ENCODE measurements around the gene TMEM134.
A peak's percentile ranks its signal among the peaks of the same experiment; 100 is the strongest.

The TMEM134 gene

GRCh38 chr11:67416416-67417335 is 52.4 kb downstream of the TMEM134 start:
- Histone ChIP-seq H3K9ac (ENCODE audit: low read length) (no peak overlapping the region; the same call in 1 of the 2 replicates), H2AFZ (ENCODE audit: low read length) (no peak overlapping the region), H4K20me1 (ENCODE audit: insufficient read depth, low read length) (no peaks in the 10 kb centered on the region), H3K27me3 (ENCODE audit: insufficient read depth, low read length) (peaks cover 3% of the 10 kb centered on the region; the same call in 1 of the 2 replicates), H3K27ac (ENCODE audit: low read depth, low read length, poor library complexity, severe bottlenecking) (peak overlapping the region; percentile 8), H3K4me2 (ENCODE audit: low read length) (no peak overlapping the region; the same call in 1 of the 2 replicates), H3F3A (ENCODE audit: insufficient read depth, low read length) (no peaks in the 10 kb centered on the region), H3K4me1 (ENCODE audit: insufficient read depth, low read length, severe bottlenecking) (peaks cover 61% of the 10 kb centered on the region), H3K79me2 (ENCODE audit: insufficient read depth, low read length) (no peaks in the 10 kb centered on the region), H3K4me3 (ENCODE audit: low read depth, low read length, poor library complexity, severe bottlenecking) (no peak overlapping the region), H3K9me3 (ENCODE audit: low read length) (no peaks in the 10 kb centered on the region), H3K9me2 (ENCODE audit: low read depth, low read length) (no peaks in the 10 kb centered on the region), H3K36me3 (ENCODE audit: insufficient read depth, low read length) (no peaks in the 10 kb centered on the region)
- TF ChIP-seq EZH2 (IDR thresholded peaks at IDR 0.05; ENCODE audit: borderline replicate concordance, low read length) (no peak), CTCF (IDR thresholded peaks at IDR 0.05; ENCODE audit: low read length) (no peak)

GRCh38 chr11:67415501-67416304 is 53.3 kb downstream of the TMEM134 start, which contains the start of gene CARNS1:
Gene CARNS1 (plus strand): TSS chr11:67415678. CDS start chr11:67416200, 522 bp downstream.
- Histone ChIP-seq H4K20me1 (ENCODE audit: insufficient read depth, low read length) (no peaks in the 10 kb centered on the region), H3K4me2 (ENCODE audit: low read length) (peak within 1 kb of the TSS; percentile 27; the same call in 1 of the 2 replicates), H3K9ac (ENCODE audit: low read length) (no peak within 1 kb of the TSS), H3K79me2 (ENCODE audit: insufficient read depth, low read length) (no peaks in the 10 kb centered on the region), H3K36me3 (ENCODE audit: insufficient read depth, low read length) (no peaks in the 10 kb centered on the region), H2AFZ (ENCODE audit: low read length) (no peak within 1 kb of the TSS), H3K27ac (ENCODE audit: low read depth, low read length, poor library complexity, severe bottlenecking) (no peak within 1 kb of the TSS), H3K9me2 (ENCODE audit: low read depth, low read length) (no peaks in the 10 kb centered on the region), H3F3A (ENCODE audit: insufficient read depth, low read length) (no peaks in the 10 kb centered on the region), H3K4me1 (ENCODE audit: insufficient read depth, low read length, severe bottlenecking) (peaks cover 64% of the 10 kb centered on the region), H3K27me3 (ENCODE audit: insufficient read depth, low read length) (peaks cover 3% of the 10 kb centered on the region; the same call in 1 of the 2 replicates), H3K9me3 (ENCODE audit: low read length) (no peaks in the 10 kb centered on the region), H3K4me3 (ENCODE audit: low read depth, low read length, poor library complexity, severe bottlenecking) (no peak within 1 kb of the TSS)
- TF ChIP-seq CTCF (IDR thresholded peaks at IDR 0.05; ENCODE audit: low read length) = no peak
- no peak for TF ChIP-seq EZH2 (IDR thresholded peaks at IDR 0.05; ENCODE audit: borderline replicate concordance, low read length)

- H3K36me3 ChIP-seq (ENCODE audit: insufficient read depth, low read length) = peaks cover 11% of the 10 kb centered on the region; the same call in 1 of the 2 replicates
- no peak overlapping the region for H3K4me2 ChIP-seq (ENCODE audit: low read length)
- H3K9ac ChIP-seq (ENCODE audit: low read length) = no peak overlapping the region
- H3K9me3 ChIP-seq (ENCODE audit: low read length) = no peaks in the 10 kb centered on the region
- H3K9me2 ChIP-seq (ENCODE audit: low read depth, low read length) = no peaks in the 10 kb centered on the region
- no peaks in the 10 kb centered on the region for H3F3A ChIP-seq (ENCODE audit: insufficient read depth, low read length)
- H2AFZ ChIP-seq (ENCODE audit: low read length) = no peak overlapping the region
- H3K4me3 ChIP-seq (ENCODE audit: low read depth, low read length, poor library complexity, severe bottlenecking) = no peak overlapping the region
- H3K4me1 ChIP-seq (ENCODE audit: insufficient read depth, low read length, severe bottlenecking) = peaks cover 64% of the 10 kb centered on the region
- H4K20me1 ChIP-seq (ENCODE audit: insufficient read depth, low read length) = no peaks in the 10 kb centered on the region
- TF ChIP-seq CTCF (IDR thresholded peaks at IDR 0.05; ENCODE audit: low read length) (no peak), EZH2 (IDR thresholded peaks at IDR 0.05; ENCODE audit: borderline replicate concordance, low read length) (no peak)
- peaks cover 3% of the 10 kb centered on the region; the same call in 1 of the 2 replicates for H3K27me3 ChIP-seq (ENCODE audit: insufficient read depth, low read length)
- no peak overlapping the region for H3K27ac ChIP-seq (ENCODE audit: low read depth, low read length, poor library complexity, severe bottlenecking)
- no peaks in the 10 kb centered on the region for H3K79me2 ChIP-seq (ENCODE audit: insufficient read depth, low read length)
Measured at GRCh38 chr11:67413266-67413849, 55.7 kb downstream of the TMEM134 start.
